ENCODE results near the gene SCRN1. TPM values are rescaled to one million over a fixed set of nuclear protein-coding genes. Genes with fewer than 3 reads are reported as not detected.

SCRN1 gene
- total RNA-seq, 1 experiment from 2014 or later: 96.2 TPM

DNA sequence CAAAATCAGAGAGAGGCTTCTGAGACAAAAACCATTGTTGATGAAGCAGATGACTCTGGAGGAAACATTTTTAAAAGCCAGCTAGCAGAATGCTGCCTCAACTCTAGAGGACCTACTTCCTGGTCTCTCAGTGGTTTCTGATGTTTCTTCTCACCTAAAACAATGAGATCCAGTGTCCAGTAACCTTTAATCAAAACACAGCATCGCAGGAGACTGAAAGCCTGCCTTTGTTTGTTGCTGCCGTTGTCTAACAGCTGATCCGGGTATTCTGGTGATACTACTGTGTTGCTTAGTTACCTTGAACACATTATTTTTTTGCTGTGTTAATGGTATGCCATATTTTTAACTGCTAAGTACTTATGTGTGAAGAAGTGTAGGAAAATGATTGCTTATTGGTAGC lies 112.4 kb downstream of the SCRN1 start:
- no peak for ATAC-seq
- no peak for DNase-seq (ENCODE audit: low spot score)
- no peak overlapping the region for H3K27ac Mint-ChIP-seq
- peaks cover 7% of the 10 kb centered on the region for H3K4me1 Mint-ChIP-seq
- no peak overlapping the region for H3K4me3 Mint-ChIP-seq
- H3K27me3 Mint-ChIP-seq (ENCODE audit: low read depth): no peaks in the 10 kb centered on the region
- no peaks in the 10 kb centered on the region for H3K9me3 Mint-ChIP-seq
- TF ChIP-seq ZNF121 (CRISPR knock-in tag; IDR thresholded peaks at IDR 0.05): no peak
- TF ChIP-seq MYBL2 (CRISPR knock-in tag; IDR thresholded peaks at IDR 0.05): no peak
- TF ChIP-seq SP1 (CRISPR knock-in tag; conservative IDR thresholded peaks at IDR 0.05): no peak
- TF ChIP-seq, protein P1, sequence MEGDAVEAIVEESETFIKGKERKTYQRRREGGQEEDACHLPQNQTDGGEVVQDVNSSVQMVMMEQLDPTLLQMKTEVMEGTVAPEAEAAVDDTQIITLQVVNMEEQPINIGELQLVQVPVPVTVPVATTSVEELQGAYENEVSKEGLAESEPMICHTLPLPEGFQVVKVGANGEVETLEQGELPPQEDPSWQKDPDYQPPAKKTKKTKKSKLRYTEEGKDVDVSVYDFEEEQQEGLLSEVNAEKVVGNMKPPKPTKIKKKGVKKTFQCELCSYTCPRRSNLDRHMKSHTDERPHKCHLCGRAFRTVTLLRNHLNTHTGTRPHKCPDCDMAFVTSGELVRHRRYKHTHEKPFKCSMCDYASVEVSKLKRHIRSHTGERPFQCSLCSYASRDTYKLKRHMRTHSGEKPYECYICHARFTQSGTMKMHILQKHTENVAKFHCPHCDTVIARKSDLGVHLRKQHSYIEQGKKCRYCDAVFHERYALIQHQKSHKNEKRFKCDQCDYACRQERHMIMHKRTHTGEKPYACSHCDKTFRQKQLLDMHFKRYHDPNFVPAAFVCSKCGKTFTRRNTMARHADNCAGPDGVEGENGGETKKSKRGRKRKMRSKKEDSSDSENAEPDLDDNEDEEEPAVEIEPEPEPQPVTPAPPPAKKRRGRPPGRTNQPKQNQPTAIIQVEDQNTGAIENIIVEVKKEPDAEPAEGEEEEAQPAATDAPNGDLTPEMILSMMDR (IDR thresholded peaks at IDR 0.05): no peak
- TF ChIP-seq FOXJ3 (CRISPR knock-in tag; IDR thresholded peaks at IDR 0.05; ENCODE audit: borderline replicate concordance): no peak
- no peak for TF ChIP-seq SOX15 (CRISPR knock-in tag; IDR thresholded peaks at IDR 0.05)
- TF ChIP-seq, protein P2, sequence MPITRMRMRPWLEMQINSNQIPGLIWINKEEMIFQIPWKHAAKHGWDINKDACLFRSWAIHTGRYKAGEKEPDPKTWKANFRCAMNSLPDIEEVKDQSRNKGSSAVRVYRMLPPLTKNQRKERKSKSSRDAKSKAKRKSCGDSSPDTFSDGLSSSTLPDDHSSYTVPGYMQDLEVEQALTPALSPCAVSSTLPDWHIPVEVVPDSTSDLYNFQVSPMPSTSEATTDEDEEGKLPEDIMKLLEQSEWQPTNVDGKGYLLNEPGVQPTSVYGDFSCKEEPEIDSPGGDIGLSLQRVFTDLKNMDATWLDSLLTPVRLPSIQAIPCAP (CRISPR knock-in tag; IDR thresholded peaks at IDR 0.05): no peak
- TF ChIP-seq, protein P3, sequence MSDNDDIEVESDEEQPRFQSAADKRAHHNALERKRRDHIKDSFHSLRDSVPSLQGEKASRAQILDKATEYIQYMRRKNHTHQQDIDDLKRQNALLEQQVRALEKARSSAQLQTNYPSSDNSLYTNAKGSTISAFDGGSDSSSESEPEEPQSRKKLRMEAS (CRISPR knock-in tag; IDR thresholded peaks at IDR 0.05): no peak
- no peak for TF ChIP-seq NR2C2 (CRISPR knock-in tag; IDR thresholded peaks at IDR 0.05)
- TF ChIP-seq ZNF138 (CRISPR knock-in tag; conservative IDR thresholded peaks at IDR 0.05): no peak
- TF ChIP-seq, protein P4, sequence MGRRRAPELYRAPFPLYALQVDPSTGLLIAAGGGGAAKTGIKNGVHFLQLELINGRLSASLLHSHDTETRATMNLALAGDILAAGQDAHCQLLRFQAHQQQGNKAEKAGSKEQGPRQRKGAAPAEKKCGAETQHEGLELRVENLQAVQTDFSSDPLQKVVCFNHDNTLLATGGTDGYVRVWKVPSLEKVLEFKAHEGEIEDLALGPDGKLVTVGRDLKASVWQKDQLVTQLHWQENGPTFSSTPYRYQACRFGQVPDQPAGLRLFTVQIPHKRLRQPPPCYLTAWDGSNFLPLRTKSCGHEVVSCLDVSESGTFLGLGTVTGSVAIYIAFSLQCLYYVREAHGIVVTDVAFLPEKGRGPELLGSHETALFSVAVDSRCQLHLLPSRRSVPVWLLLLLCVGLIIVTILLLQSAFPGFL (CRISPR knock-in tag; IDR thresholded peaks at IDR 0.05; ENCODE audit: borderline replicate concordance): no peak
- no peak for TF ChIP-seq PRRX2 (CRISPR knock-in tag; IDR thresholded peaks at IDR 0.05)
- no peak for TF ChIP-seq ZNF416 (CRISPR knock-in tag; IDR thresholded peaks at IDR 0.05)
- no peak for TF ChIP-seq ZNF317 (CRISPR knock-in tag; IDR thresholded peaks at IDR 0.05; ENCODE audit: borderline replicate concordance, low read depth)
- no peak for TF ChIP-seq JUN (CRISPR knock-in tag; IDR thresholded peaks at IDR 0.05)
- TF ChIP-seq, protein P5, sequence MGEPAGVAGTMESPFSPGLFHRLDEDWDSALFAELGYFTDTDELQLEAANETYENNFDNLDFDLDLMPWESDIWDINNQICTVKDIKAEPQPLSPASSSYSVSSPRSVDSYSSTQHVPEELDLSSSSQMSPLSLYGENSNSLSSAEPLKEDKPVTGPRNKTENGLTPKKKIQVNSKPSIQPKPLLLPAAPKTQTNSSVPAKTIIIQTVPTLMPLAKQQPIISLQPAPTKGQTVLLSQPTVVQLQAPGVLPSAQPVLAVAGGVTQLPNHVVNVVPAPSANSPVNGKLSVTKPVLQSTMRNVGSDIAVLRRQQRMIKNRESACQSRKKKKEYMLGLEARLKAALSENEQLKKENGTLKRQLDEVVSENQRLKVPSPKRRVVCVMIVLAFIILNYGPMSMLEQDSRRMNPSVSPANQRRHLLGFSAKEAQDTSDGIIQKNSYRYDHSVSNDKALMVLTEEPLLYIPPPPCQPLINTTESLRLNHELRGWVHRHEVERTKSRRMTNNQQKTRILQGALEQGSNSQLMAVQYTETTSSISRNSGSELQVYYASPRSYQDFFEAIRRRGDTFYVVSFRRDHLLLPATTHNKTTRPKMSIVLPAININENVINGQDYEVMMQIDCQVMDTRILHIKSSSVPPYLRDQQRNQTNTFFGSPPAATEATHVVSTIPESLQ (CRISPR knock-in tag; IDR thresholded peaks at IDR 0.05): no peak
- TF ChIP-seq, protein P6, sequence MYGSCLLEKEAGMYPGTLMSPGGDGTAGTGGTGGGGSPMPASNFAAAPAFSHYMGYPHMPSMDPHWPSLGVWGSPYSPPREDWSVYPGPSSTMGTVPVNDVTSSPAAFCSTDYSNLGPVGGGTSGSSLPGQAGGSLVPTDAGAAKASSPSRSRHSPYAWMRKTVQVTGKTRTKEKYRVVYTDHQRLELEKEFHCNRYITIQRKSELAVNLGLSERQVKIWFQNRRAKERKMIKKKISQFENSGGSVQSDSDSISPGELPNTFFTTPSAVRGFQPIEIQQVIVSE (CRISPR knock-in tag; IDR thresholded peaks at IDR 0.05; ENCODE audit: borderline replicate concordance): no peak
- TF ChIP-seq, protein P7, sequence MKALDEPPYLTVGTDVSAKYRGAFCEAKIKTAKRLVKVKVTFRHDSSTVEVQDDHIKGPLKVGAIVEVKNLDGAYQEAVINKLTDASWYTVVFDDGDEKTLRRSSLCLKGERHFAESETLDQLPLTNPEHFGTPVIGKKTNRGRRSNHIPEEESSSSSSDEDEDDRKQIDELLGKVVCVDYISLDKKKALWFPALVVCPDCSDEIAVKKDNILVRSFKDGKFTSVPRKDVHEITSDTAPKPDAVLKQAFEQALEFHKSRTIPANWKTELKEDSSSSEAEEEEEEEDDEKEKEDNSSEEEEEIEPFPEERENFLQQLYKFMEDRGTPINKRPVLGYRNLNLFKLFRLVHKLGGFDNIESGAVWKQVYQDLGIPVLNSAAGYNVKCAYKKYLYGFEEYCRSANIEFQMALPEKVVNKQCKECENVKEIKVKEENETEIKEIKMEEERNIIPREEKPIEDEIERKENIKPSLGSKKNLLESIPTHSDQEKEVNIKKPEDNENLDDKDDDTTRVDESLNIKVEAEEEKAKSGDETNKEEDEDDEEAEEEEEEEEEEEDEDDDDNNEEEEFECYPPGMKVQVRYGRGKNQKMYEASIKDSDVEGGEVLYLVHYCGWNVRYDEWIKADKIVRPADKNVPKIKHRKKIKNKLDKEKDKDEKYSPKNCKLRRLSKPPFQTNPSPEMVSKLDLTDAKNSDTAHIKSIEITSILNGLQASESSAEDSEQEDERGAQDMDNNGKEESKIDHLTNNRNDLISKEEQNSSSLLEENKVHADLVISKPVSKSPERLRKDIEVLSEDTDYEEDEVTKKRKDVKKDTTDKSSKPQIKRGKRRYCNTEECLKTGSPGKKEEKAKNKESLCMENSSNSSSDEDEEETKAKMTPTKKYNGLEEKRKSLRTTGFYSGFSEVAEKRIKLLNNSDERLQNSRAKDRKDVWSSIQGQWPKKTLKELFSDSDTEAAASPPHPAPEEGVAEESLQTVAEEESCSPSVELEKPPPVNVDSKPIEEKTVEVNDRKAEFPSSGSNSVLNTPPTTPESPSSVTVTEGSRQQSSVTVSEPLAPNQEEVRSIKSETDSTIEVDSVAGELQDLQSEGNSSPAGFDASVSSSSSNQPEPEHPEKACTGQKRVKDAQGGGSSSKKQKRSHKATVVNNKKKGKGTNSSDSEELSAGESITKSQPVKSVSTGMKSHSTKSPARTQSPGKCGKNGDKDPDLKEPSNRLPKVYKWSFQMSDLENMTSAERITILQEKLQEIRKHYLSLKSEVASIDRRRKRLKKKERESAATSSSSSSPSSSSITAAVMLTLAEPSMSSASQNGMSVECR (CRISPR knock-in tag; IDR thresholded peaks at IDR 0.05; ENCODE audit: borderline replicate concordance): no peak
- POLR2A ChIA-PET: no interaction called here
- CTCF ChIA-PET: no interaction called here
- no peaks in the 10 kb centered on the region for H3K36me3 Mint-ChIP-seq
